HG03108 (cell line): Measurements from ENCODE around the gene NLK.
"Not testable (repeated sequence)": the region's sequence is repeated elsewhere in the genome, so short reads cannot be mapped to it uniquely, and the experiment has no call there.

Experiments used
- ATAC-seq: cut with Tn5 transposase; IDR thresholded peaks from one replicate; pipeline ENCODE4 v1.9.1; 2021; ENCODE audit warnings: moderate library complexity; ENCODE audit not compliant: unreplicated experiment

Gene NLK

DNA sequence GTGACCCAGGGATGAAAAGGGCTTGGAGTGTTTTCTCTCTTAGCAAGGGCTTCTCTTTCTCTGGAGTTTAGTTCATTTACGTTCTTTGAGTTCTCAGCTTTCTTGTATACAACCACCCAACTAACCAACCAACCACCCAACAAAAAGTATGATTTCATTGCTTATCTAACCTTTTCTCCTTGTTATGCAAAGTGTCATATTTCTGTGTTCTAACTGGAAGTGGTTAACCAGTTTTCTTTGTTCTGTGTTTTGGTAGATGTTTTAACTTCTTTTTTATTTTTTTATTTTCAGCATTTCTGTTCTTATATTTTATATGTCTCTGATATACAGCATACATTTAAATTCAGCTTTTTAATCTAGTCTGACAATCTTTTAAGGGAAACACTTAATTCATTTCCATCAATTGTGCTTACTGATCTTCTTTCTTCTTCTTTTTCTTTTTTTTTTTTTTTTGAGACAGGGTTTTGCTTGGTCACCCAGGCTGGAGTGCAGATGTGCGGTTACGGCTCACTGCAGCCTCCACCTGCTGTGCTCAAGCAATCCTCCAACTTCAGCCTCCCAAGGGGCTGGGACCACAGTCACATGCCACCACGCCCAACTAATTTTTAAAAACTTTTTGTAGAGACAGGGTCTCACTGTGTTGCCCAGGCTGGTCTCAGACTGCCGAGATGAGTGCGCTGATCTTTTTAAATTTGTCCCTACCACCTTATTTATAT is 29.6 kb downstream of the NLK start:
- no peak for ATAC-seq

DNA sequence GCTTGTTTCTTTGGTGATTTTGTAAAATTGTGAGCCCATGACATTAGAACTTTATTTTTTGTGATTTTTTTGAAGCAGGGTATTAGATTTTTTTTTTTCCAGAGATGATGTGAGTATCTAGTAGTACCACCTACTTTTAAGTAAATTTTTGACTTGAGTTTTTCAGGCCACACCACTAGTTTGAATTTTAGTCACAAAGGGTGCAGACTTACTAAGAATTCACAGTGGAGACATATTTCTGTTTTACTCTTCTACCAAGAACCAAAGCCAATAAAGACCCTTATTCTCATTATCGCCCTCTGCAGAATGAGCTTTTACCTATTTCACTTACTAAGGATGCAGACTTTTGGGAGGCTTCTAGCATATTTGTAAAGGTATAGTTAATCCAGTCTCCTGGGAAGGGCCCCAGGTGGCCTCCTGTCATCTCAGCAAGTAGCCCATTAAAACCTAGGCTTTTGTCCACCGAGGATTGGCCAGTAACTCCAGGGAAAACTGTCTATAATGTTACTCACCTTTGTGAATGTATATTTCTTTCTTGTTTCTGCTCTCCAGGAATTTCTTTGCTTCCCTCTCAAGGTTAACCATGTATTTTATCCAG is 30.6 kb downstream of the NLK start:
- ATAC-seq: no peak

DNA sequence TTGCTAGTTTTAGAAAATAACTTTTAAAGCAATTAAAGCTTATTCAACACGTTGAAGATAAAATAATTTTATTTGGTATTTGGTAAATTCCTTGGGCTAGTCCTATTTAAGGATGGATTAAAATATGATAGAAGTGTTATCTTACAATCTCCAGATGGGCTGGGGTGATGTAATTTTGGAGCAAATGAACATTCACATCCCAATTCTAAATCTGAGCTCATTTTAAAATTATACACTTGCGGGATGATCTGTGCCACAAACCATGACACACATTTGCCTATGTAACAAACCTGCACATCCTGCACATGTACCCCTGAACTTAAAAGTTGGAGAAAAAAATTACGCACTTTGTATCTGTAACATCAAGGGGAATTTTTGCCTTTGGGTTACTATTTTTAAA is 31.5 kb downstream of the NLK start:
- no peak for ATAC-seq

DNA sequence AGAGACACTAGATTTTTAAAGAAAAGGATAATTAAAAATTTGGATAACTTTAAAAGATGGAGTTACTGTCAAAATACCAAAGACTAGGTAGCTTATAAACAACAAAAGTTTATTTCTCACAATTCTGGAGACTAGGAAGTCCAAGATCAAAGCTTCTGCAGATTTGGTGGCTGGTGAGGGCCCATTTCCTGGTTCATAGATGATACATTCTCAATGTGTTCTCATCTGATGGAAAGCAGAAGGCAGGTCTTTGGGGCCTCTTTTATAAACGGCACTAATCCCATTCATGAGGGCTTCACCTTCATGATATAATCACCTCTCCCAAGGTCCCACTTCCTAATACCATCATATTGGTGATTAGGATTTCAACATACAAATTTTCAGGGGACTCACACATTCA is 33.7 kb downstream of the NLK start:
- no peak for ATAC-seq

DNA sequence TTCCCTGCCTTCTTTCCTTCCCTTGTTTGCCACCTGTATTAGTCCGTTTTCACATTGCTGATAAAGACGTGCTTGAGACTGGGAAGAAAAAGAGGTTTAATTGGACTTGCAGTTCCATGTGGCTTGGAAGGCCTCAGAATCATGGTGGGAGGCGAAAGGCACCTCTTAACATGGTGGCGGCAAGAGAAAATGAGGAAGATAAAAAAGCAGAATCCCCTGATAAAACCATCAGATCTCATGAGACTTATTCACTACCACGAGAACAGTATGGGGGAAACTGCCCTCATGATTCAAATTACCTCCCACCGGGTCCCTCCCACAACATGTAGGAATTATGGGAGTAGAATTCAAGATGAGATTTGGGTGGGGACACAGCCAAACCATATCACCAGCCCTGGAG is 34.7 kb downstream of the NLK start:
- ATAC-seq: not testable (repeated sequence)

DNA sequence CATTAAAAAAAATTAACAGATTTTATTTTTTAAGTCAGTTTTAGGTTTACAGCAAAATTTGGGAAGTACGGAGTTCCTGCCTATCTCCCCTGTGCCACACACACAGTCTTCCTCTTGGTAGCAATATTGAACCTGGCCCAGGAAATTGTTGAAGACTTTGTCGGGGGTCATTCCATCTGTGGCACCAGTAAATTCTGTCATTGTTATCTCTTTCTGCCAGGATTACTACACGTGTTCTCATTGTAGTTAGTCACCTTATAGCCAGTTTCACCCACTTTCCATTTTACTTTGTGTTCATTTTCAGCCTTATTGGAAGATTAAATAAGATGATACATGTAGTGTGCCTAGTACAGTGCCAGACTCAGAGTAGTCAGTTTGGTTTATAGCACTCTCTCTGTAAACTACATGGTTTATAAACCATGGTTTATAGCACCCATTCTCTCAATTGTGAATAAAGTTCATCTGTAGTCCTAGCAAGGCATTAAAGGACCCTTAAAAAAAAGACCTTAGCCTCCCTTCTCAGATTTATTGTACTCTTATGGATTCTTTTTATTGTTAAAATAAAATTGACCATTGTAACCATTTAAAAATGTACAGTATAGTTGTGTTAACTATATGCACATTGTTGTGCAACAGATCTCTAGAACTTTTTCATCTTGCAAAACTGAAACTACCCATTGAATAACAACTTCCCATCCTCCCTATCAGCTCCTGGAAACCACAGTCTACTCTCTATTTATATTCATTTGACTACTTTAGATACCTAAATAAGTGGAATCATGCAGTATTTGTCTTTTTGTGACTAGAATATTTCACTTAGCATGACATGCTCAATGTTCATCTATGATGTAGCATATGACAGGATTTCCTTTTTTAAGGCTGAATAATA is 36.1 kb downstream of the NLK start:
- ATAC-seq: no peak

DNA sequence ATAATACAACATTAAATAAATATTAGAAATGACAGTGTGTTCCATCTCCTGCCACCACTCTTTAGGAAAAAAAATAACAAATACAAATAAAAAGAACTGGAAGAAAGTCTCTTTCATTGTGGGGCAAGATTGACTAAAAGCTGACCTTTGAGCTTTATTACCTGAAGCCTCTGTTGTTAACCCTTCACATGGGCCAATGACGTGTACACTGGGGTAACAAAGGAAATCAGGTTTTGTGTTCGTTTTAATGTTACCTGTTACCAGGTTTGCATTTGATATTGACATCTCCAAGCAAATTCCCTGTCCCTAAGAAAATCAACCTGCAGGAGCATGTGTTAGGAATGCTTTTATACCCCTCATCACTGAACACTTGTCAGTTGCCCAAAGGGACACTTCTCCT is 39.0 kb downstream of the NLK start:
- ATAC-seq: no peak

DNA sequence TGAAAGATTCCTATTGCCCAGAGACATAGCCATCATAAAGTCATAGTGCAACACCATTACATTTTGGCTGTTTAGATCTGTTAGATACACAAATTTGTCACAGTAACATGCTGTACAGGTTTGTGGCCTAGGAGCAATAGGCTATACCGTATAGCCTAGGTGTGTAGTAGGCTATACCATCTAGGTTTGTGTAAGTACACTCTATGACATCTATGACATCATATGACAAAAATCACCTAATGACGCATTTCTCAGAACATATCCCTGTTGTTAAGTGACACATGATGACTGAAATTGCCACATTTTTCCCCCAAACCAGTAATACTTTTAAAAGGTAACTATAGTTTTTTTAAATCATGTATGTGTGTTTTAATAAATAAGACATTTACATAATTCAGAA is 43.3 kb downstream of the NLK start:
- no peak for ATAC-seq

DNA sequence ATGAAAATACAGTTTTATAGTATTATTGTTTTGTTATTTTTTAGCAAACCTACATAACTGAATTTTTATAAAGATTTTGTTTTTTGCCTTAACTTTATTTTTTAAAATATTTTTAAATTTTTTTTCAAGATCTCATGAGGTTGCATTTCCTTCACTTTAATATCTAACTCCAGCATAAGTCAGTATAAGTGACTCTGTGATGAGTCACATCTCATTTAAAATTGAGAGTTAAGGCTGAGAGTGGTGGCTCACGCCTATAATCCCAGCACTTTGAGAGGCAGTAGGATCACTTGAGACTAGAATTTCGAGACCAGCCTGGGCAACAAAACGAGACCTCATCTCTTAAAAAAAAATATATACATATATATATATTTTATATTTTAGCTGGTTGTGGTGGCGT is 44.0 kb downstream of the NLK start:
- no peak for ATAC-seq

DNA sequence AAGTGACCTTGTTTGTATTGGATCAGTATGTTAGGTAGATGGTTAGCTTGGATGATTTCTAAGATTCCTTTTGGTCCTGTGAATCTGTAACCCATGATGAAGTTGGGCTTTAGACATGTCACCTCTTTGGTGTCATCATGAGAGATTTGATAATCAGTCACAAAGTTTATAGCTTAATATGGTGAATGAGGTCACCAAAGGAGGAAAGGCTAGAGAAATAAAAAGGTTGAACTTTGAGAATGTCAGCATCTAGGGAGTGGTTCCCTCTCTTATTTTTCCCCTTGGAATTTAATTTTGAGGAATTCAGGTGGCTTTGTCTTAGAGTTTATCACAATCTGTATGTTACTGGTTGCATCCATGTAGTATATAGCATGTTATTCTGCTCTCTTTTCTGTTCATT is 45.3 kb downstream of the NLK start:
- ATAC-seq: no peak

DNA sequence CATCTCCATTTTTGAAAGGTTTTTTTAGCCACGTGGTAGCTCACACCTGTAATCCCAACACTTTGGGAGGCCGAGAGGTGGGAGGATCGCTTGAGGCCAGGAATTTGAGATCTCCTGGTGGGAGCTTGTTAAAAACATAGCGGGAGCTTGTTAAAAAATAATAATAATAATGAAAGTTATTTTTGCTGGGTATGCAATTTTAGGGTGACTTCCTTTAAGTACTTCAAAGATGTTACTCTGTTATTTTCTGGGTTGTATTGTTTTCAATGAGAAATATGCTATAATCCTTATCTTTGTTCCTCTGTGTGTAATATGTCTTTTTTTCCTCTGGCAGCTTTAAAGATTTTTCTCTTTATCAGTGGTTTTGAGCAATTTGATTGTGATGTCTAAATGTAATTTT is 48.1 kb downstream of the NLK start:
- ATAC-seq: no peak

DNA sequence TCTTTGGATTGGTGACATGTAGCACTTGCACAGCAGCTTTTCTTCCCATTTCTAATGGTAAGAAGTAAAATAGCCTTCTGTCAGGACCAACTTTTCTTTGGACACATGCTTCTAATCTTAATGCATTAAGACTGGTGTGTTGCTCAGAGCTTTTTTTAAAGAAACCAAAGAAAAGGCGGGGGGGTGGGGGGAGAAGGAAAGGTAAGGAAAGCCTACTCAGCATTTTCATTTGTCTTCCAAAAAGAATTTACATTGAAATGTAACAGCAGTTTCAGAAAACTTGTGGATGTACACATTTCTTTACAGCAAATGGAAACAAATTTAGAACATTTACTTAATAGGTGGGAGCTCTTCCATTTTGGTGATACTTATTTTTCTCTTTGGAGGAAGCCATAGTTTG is 49.6 kb downstream of the NLK start:
- ATAC-seq: no peak

DNA sequence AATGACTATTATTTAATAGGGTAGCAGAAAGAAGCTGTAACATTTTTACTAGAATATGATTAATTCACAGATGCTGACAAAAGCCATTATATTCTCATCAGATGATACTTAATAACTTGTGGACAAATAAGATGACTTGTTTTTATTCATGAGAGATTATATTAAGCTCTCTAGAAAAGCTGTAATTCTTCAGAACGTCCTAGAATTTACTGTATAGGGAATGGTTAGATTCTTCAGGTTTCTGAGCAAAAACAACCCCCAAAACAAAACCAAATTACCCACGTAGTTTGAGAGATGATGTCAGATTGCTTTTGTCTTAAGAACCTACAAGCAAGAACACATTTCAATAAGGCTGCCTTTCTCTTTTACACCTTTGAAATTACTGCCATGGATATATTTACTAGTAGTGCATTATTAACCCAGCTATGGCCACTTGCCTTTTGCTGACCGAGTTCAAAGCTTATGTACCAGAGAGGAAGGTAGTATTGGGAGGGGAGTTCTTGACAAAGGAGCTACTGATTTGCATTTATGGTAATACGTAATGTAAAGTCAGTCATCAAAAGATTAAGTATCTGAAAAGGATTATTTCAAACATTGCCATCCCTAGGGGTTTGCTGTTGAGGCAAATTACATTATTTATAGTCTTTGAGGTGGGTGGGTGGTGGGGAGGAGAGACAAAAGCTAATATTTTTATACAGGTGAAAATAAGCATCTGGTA is 51.7 kb downstream of the NLK start:
- no peak for ATAC-seq

DNA sequence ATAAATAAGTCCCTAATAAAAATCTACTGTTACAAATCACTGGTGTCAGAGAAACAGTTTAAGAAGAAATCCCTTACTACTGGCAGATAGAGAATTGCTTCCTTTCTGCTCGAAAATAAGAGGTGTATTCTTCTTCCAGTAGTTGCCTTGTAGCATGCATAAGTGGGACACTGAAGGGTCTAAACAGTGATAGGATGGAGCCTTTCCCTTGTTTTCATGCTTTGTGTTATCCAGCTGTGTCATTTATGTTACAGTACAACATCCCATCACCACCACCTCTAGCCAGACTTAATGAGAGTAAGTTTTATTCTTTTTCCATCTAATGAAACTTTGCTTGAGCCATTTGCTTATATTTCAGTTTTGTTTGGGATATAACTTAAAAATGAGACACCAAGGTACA is 54.3 kb downstream of the NLK start:
- no peak for ATAC-seq

DNA sequence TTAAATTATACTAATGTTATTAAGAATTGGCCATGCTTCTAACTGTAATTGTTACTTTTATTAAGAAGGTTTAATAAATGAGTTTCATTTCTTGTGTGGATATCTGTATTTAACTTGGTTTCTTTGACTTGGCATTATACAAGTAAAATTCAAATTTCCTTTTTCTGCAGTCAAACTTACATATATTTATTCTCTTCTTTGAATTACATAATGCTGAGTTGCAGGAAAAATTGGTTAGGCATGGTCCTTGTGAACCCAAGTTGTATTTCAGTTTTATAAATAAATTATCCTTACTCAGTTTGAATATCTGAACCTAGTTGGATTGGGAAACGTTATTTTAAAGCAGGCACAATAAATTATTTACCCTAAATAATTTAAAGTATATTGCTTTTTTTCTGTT is 54.8 kb downstream of the NLK start:
- no peak for ATAC-seq

DNA sequence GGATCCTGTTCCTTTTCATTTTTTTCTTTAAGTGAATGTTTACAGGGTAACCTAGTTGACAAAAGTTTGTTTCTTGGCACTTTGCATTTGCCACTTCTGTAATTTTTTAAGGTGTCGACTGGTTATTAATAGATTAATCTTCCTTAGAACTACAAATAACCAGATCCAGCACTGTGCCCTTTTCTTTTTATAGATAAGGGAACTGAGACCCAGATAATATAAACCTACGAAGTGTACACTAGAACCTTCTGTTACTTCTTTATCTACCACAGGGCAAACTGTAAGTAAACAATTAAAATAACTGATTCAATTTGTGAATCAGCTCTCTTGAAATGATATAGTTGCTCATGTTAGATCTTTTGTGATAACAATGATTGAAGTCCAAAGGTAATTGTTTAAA is 55.4 kb downstream of the NLK start:
- no peak for ATAC-seq

DNA sequence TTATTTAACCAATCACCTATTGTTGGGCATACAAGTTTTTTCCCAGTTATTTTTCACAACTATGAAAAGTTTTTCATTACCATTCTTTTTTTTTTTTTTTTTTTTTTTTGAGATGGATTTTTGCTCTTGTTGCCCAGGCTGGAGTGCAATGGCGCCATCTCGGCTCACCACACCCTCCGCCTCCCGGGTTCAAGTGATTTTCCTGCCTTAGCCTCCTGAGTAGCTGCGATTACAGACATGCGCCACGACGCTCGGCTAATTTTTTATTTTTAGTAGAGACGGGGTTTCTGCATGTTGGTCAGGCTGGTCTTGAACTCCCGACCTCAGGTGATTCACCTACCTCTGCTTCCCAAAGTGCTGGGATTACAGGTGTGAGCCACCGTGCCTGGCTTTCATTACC is 56.1 kb downstream of the NLK start:
- ATAC-seq: not testable (repeated sequence)

DNA sequence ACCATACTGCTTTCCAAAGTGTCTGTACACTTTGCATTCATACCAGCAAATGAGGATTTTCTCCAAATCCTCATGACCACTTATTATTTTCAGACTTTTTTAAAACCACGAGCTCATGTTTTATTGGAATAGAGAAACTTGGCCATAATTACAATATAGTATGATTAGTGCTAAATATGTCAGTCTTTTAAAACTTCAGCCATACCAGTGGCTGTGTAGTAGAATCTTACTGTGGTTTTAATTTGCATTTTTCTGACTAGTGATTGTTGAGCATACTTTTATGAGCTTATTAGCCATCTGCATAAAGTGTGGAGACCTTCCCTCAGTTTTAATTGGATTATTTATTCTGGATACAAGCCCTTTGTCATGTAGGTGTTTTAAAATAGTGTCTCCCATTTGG is 57.8 kb downstream of the NLK start:
- ATAC-seq: no peak

DNA sequence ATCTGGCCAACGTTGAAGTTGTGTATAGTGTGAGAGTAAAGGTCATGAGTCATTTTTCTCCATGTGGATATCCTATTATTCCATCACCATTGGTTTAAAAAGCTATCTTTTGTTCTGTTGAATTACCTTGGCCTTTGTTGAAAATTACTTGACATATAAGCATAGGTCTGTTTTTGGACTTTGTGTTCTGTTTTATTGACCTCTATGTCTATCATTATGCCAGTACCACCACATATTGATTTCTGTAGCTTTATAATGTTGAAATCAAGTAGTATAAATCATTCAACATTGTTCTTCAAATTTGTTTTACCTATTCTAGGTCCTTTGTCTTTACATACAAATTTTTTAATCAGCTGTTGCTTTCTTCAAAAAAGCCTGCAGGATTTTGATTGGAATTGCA is 58.5 kb downstream of the NLK start:
- ATAC-seq: no peak

DNA sequence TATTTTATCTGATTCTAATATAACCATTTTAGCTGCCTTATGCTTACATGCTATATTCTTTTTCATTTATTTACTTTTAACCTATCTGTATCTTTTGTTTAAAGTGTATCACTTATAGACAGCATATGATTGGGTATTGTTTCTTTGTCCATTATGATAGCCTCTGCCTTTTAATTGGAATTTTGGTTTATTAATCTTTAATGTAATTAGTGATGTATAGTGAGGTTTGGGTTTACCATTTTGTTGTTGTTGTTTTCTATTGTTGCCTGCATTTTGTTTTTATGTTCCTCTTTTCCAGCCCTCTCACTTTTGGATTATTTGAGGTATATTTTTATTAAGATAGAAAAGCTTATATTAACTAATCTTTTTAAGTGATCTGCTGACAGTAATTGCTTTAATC is 59.4 kb downstream of the NLK start:
- no peak for ATAC-seq

DNA sequence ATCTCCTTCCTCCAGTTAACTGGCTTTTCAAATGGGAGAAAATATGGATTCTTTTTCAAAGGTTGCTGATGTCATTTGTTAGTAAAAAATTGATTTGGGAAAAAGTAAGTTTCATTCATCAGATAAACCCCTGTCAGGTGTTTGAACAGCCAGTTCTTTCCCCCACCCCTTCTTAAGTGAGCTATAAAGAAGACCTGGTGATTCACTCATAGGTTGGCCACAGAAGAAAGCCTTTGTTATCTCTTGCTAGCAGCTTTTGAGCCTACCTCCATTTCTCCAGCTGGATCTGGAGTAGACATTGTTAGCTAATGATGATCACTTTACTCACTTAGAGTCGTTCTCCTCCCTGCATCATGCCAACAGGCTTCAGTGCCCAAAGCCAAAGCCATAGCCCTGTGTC is 63.0 kb downstream of the NLK start:
- ATAC-seq: no peak

DNA sequence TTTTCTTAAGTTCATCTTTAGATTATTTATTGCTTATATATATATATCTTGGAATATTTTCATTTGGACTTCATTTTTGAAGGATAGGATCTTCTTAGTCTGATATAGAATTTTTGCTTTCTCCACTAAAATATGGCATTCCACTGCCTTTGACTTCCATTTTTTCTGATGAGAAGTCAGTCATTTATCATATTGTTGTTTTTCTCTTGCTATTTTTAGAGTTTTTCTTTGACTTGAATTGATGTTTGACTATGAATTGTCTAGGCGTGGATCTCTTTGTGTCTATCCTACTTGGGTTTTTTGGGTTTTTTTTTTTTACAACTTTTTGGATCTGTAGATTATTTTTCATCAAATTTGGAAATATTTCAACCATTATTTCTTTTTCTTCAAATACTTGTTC is 67.7 kb downstream of the NLK start:
- no peak for ATAC-seq
